Measurements from ENCODE around the gene TTC19. TPM values are rescaled to one million over a fixed set of nuclear protein-coding genes. Genes with fewer than 3 reads are reported as not detected.
A peak's percentile ranks its signal among the peaks of the same experiment; 100 is the strongest.

TTC19 gene, protein sequence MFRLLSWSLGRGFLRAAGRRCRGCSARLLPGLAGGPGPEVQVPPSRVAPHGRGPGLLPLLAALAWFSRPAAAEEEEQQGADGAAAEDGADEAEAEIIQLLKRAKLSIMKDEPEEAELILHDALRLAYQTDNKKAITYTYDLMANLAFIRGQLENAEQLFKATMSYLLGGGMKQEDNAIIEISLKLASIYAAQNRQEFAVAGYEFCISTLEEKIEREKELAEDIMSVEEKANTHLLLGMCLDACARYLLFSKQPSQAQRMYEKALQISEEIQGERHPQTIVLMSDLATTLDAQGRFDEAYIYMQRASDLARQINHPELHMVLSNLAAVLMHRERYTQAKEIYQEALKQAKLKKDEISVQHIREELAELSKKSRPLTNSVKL
- total RNA-seq: 19.0 TPM
- long read RNA-seq, transcript TTC19-201 (10 exons, 3,002 nt): major isoform, 22 of 35 reads
- long read RNA-seq, partial matches to known transcripts: 7 of 35 reads
- long read RNA-seq, other reads (novel, unspliced or antisense): 4 of 35 reads

- ATAC-seq (ENCODE audit: poor library complexity) (peak; percentile 98), DNase-seq (peak; percentile 98)
- intact Hi-C loops (cut with DNase I): loop anchor here (5.0 to 10.0 kb wide), 2 partner anchors 55 to 172 kb away; partner anchors contain the start of gene ADORA2B
Measured at GRCh38 chr17:15999141-15999973, at the start of gene TTC19, which contains the start of gene ZSWIM7. Gene TTC19, plus strand, starts transcription at chr17:15999824. Its CDS starts 25 bp downstream, at chr17:15999849. Gene ZSWIM7, minus strand, starts transcription at chr17:15999704. Its CDS starts 110 bp downstream, at chr17:15999594.

DNA sequence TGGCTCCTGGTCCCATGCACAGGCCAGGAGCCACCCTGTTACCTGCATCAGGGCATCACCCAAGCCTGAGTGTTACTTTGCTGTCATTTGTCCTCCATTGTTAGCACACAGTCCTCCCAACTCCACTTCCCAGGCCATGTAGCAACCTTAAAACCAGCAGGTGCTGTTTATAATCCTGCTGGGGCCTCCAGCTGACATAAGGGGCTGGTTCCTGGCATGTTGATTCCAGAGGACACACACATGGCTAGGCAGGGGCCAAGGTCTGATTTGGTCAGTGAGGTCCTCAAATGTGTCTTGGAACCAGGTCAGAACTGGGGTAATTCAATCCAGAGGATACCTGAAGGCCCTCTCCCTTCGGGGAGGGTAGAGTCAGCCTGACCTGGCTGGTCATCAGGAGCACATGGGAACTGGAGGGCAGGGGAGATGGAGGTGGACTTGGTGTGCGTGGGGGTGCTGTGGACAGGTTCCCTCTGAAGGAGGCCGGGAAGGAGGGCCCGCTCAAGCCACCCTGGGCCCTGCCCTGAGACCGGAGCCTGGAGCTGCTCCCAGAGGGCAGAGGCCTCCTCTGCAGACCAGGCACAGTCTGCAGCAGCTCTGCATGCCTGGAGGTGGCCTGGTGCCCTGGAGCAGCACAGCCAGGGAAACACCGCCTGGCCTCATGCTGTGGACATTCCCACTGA is 48.1 kb upstream of the TTC19 start:
- intact Hi-C loops (cut with DNase I): no loop called here
- no peak for DNase-seq
- ATAC-seq (ENCODE audit: poor library complexity): no peak

GRCh38 chr17:15952048-15952532 is 47.5 kb upstream of the TTC19 start:
- DNase-seq: no peak
- no peak for ATAC-seq (ENCODE audit: poor library complexity)
- intact Hi-C loops (cut with DNase I): no loop called here

GRCh38 chr17:15952916-15953790 is 46.5 kb upstream of the TTC19 start:
- no peak for DNase-seq
- intact Hi-C loops (cut with DNase I): no loop called here
- ATAC-seq (ENCODE audit: poor library complexity): no peak

- no peak for DNase-seq
- intact Hi-C loops (cut with DNase I): no loop called here
- no peak for ATAC-seq (ENCODE audit: poor library complexity)
Measured at GRCh38 chr17:15954222-15954621, 45.4 kb upstream of the TTC19 start.

GRCh38 chr17:15955793-15956541 is 43.7 kb upstream of the TTC19 start:
- DNase-seq (no peak), ATAC-seq (ENCODE audit: poor library complexity) (no peak)
- intact Hi-C loops (cut with DNase I): no loop called here

DNA sequence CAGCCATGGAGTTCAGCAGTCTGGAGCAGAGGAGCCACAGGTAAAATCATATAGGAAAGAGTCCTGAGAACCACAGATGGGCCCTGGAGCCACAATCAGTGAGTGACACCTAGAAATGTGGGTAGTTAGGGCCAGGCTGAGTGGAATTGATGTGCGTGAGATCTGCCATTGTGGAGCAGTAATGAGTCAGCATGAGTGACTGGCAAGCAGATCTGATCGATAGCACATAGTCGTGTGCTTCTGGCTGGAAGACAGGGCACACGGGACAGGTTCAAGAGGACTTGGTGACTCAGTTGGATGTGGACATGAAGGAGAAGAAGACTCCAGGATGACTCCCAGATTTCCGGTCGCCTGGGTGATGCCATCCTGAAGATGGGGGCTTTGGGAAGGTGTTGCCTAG is 42.4 kb upstream of the TTC19 start:
- DNase-seq (no peak), ATAC-seq (ENCODE audit: poor library complexity) (no peak)
- intact Hi-C loops (cut with DNase I): no loop called here

DNA sequence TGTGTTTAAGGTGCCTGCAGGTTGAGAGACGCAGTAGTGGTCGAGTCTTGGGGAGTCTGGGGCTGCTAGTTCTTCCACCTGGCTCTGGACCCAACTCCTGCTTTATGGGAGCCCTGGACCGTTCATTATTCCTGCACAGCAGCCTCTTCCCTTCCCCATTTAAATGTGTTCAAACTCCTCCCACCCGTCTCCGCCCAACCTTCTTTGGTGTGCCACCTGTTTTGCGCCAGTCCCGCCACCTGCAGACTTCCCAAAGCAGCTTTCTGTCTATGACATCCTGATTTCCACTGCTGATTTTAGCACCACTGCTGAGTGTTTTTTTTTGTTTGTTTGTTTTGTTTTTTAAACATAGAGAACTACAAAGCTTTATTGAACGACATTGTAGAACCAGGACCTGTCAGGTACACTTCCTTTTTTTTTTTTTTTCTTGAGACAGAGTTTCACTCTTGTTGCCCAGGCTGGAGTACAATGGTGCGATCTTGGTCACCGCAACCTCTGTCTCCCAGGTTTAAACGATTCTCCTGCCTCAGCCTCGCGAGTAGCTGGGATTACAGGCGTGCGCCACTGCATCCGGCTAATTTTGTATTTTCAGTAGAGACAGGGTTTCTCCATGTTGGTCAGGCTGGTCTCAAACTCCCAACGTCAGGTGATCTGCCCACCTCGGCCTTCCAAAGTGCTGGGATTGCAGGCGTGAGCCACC is 41.9 kb upstream of the TTC19 start:
- ATAC-seq (ENCODE audit: poor library complexity) (no peak), DNase-seq (no peak)
- intact Hi-C loops (cut with DNase I): no loop called here

DNA sequence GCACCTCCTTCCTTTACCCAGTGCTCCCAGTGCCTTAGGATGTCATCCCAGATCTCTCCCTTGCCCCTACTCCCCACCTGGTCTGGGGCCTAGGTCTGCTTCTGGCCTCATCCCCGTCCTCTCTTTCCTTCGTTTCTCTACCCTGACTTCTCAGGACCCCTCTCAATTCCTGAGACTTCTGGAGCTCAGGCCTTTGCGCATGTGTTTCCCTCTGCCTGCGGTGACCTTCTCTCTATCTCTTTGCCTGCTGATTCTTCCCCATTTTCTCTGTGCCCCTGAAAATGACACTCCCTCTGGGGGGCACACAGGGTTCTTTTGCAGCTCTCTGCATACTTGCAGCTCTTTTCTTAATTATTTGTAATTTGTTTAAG is 41.2 kb upstream of the TTC19 start:
- DNase-seq: no peak
- intact Hi-C loops (cut with DNase I): no loop called here
- ATAC-seq (ENCODE audit: poor library complexity): no peak

- DNase-seq (no peak), ATAC-seq (ENCODE audit: poor library complexity) (no peak)
- intact Hi-C loops (cut with DNase I): no loop called here
Measured at GRCh38 chr17:15963670-15964110, 35.9 kb upstream of the TTC19 start.

DNA sequence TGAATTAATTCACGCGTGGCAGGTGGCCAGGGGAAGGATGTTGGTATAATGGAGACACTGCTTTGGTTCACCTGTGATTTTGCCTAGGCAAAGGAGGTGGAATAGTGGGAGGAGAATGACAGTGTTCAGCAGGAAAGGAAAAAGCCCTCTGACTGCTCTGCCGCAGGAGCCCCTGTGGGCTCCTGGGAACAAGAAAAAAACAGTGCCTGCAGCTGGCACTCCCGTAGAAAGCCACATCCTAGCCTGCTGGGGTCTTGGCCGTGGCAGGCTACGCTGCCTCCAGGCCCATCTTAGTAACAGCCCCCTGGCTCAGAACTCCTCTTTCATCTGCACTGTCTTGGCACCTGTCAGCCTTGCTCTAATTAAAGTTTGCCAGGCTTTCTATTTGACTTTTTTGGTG is 34.1 kb upstream of the TTC19 start:
- intact Hi-C loops (cut with DNase I): no loop called here

DNA sequence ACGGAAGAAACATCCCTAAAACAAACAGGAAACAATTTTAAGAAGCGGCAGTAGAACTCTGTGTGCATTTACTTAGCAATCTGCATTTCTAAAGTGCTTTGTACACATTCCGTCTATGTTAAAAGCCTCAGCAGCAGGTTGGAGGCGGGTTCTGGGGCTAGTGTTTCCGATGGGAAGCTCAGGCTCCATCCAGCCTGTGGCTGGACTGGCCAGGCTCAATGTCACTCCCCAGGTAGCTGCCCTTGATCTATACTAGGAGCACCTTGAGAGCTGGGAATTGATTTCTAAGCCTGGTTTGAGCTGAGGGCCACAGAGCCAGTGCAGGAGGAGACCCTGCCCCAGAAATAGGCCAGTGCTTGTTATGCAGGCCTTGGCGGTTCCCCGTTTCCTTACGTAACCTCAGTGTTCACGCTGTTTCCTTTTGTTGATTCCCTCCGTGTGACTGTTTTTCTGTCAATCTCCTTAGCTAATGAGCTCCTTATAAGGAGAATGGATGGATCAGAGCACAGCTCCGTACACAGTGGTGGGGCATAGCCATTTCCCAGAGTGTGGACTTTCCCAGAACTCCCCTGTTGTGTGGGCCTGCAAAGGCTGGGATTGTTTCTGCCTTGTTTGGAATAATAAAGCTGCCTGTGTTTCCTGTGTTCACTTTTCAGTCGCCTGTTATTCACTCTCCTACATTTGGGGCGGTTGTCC is 33.3 kb upstream of the TTC19 start:
- intact Hi-C loops (cut with DNase I): no loop called here
- no peak for DNase-seq
- ATAC-seq (ENCODE audit: poor library complexity): peak; percentile 34

More for the DNA sequence above, 34.1 kb upstream of the TTC19 start:
- DNase-seq (no peak), ATAC-seq (ENCODE audit: poor library complexity) (no peak)

DNA sequence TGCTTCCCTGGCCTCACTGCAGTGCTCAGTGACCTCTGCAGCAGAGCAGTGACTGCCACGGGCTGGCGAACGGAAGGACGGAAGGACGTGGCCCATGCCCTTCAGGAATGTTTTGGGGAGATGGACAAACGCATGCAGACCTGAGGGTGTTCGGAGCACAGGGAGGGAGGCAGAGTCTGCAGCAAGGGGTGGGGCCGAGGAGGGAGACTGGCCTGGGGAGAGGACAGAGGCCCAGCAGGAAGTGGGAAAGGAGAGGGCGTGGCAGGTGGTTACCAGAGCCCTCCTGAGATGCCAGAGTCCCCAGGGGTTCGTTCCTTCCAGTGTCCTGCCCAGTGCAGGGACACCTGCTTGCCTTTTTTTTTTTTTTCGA is 32.8 kb upstream of the TTC19 start:
- ATAC-seq (ENCODE audit: poor library complexity) (peak; percentile 46), DNase-seq (no peak)
- intact Hi-C loops (cut with DNase I): no loop called here

DNA sequence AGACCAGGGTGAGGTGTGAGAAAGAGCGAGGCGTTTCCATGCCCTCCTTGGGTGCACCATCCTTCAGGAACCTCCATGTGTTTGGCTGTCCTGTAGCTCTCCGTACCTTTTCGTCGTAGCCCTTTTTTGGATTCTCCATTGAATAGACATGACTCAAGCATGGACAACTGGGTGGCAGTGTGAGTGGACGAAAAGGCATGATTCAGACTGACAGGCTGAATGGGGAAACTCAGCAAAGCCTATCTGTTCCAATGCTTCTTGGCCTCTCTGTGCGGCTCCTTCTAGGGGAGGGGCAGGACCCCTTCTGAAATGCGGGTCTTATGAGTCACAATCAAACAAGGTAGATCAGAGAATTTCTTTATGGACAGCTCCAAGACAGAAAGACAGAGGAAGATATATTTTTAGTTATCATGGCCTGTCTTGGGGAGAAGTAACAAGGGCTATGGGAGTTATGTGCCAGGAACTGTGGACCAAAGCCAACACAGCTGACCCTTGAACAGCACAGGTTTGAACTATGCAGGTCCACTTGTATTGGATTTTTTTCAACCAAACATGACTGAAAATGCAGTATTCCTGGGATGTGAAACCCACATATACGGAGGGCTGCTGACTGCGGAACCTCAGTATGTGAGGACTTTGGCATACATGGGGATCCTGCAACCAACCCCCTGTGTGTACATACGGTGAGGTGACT is 31.8 kb upstream of the TTC19 start:
- ATAC-seq (ENCODE audit: poor library complexity) (no peak), DNase-seq (no peak)
- intact Hi-C loops (cut with DNase I): no loop called here

DNA sequence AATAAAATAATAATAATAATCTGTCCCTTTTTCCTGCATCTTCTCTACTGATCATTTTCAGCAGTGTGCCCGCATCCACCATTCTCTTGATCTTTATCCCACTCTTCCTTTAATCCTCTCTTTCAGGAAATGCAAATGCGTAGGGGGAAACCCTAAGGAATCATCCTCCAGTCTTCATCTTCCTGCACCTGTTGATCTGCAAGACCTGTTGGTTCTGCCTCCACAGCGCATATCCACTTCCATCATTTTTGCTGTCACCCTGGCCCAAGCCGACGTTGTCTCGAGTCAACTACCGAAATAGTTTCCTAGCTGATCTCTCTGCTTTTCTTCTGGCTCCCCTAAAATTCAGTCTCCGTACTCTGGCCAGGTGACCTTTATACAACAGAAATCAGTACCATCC is 30.2 kb upstream of the TTC19 start:
- no peak for ATAC-seq (ENCODE audit: poor library complexity)
- intact Hi-C loops (cut with DNase I): no loop called here
- no peak for DNase-seq

DNA sequence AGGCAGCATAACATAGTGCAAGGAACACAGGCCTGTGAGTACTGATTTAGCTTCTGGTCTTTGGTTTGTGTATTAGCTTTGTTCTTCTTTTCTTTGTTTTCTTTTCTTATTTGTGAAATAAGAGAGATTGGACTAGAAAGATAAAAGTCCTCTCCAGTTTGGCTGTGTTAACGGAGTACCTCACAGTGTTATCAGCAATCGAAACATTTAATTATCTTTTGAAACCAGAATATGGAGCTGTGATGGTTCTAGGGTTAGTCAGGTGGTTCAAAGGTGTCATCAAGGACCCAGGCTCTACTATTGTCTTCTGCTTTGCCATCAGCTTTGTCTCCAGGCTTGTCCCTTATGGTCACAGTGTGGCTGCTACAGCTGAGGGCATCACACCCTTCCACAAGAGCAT is 29.1 kb upstream of the TTC19 start:
- intact Hi-C loops (cut with DNase I): no loop called here
- no peak for ATAC-seq (ENCODE audit: poor library complexity)
- no peak for DNase-seq

Data from Right ventricle myocardium superior (tissue), 1 donor.